HepG2 (cell line): ENCODE measurements around the gene MIGA2. TPM values are rescaled to one million over a fixed set of nuclear protein-coding genes. Genes with fewer than 3 reads are reported as not detected.

Experiments
- DNMT3B ChIP-seq: conservative IDR thresholded peaks from 2 replicates; pipeline ENCODE4 v1.6.1; 2016; ENCODE audit warnings: missing biosample characterization, control low read depth
- HNF4A ChIP-seq: sonication (generic); formaldehyde crosslinking; IDR thresholded peaks from 2 replicates; pipeline ENCODE4 v1.4.0; 2020; ENCODE audit warnings: missing genetic modification reagents
- KAT8 ChIP-seq: IDR thresholded peaks from 2 replicates; pipeline ENCODE4 v1.6.1; 2016; ENCODE audit warnings: missing genetic modification reagents, missing compliant biosample characterization
- KDM3A ChIP-seq: IDR thresholded peaks from 2 replicates; pipeline ENCODE4 v1.6.1; 2018; ENCODE audit warnings: low read depth, missing compliant biosample characterization
- PCBP2 ChIP-seq: fragments of 200-400 bp; formaldehyde crosslinking; optimal IDR thresholded peaks from 2 replicates; pipeline ENCODE3; 2018; ENCODE audit warnings: low read length, low read depth; ENCODE audit not compliant: poor library complexity, severe bottlenecking
- TBX2 ChIP-seq: sonication (generic); formaldehyde crosslinking; IDR thresholded peaks from 2 replicates; pipeline ENCODE4 v1.5.0; 2020; ENCODE audit warnings: missing genetic modification reagents, mild to moderate bottlenecking, borderline replicate concordance
- TCF7L2 ChIP-seq: IDR thresholded peaks from 2 replicates; pipeline ENCODE4 v1.6.1; 2011; ENCODE audit warnings: mild to moderate bottlenecking, low read depth, low read length, moderate library complexity
- WIZ ChIP-seq: sonication (generic); formaldehyde crosslinking; IDR thresholded peaks from 2 replicates; pipeline ENCODE4 v1.5.1; 2020; ENCODE audit warnings: mild to moderate bottlenecking, missing genetic modification reagents
- ZBTB25 ChIP-seq: IDR thresholded peaks from 2 replicates; pipeline ENCODE4 v1.6.1; 2018; ENCODE audit warnings: missing genetic modification reagents
- ZFP36 ChIP-seq: fragments of 150-350 bp; IDR thresholded peaks from 2 replicates; pipeline ENCODE4 v1.6.1; 2018; ENCODE audit warnings: borderline replicate concordance, low read length, low read depth; ENCODE audit not compliant: partially characterized antibody
- ZMAT3 ChIP-seq: sonication (generic); formaldehyde crosslinking; conservative IDR thresholded peaks from 2 replicates; pipeline ENCODE4 v1.7.0; 2021; ENCODE audit warnings: missing genetic modification reagents
- ZNF558 ChIP-seq: sonication (generic); formaldehyde crosslinking; IDR thresholded peaks from 2 replicates; pipeline ENCODE4 v1.9.0; 2022; ENCODE audit warnings: mild to moderate bottlenecking, missing genetic modification reagents, borderline replicate concordance
- ZNF609 ChIP-seq: sonication (generic); formaldehyde crosslinking; IDR thresholded peaks from 2 replicates; pipeline ENCODE4 v1.4.0; 2020; ENCODE audit warnings: mild to moderate bottlenecking, missing genetic modification reagents, borderline replicate concordance
- ZNF629 ChIP-seq: sonication (generic); formaldehyde crosslinking; conservative IDR thresholded peaks from 2 replicates; pipeline ENCODE4 v1.5.0; 2020; ENCODE audit warnings: missing genetic modification reagents
- ZNF678 ChIP-seq: sonication (generic); formaldehyde crosslinking; IDR thresholded peaks from 2 replicates; pipeline ENCODE4 v1.4.0; 2020; ENCODE audit warnings: mild to moderate bottlenecking, missing genetic modification reagents
- ZNF770 ChIP-seq: sonication (generic); formaldehyde crosslinking; IDR thresholded peaks from 2 replicates; pipeline ENCODE4 v1.5.0; 2020; ENCODE audit warnings: mild to moderate bottlenecking, missing genetic modification reagents
- ZNF772 ChIP-seq: sonication (generic); formaldehyde crosslinking; IDR thresholded peaks from 2 replicates; pipeline ENCODE4 v1.5.0; 2020; ENCODE audit warnings: mild to moderate bottlenecking, missing genetic modification reagents
- ZNF816 ChIP-seq: sonication (generic); formaldehyde crosslinking; IDR thresholded peaks from 2 replicates; pipeline ENCODE4 v1.8.0; 2022; ENCODE audit warnings: missing genetic modification reagents, mild to moderate bottlenecking, borderline replicate concordance
- ZNF83 ChIP-seq: sonication (generic); formaldehyde crosslinking; IDR thresholded peaks from 2 replicates; pipeline ENCODE4 v1.4.0; 2020; ENCODE audit warnings: missing genetic modification reagents, mild to moderate bottlenecking, borderline replicate concordance
- polyA plus RNA-seq, 8 experiments: library from polyadenylated mRNA; depleted of rRNA in 3 of 8; stranded (reverse) in 7 of 8; unstranded in 1 of 8; fragments of >200 nt; fragmentation: Illumina TruSeq in 4 of 8; extraction: Trizol in 4 of 8; gene quantifications; 2 replicates each; pipeline versions ENCODE4 v1.2.1 to v1.2.3, GENCODE V29; 2011 to 2016; ENCODE audit warnings: low read depth in 4 of 8, missing spikeins in 1 of 8, mixed read lengths in 1 of 8; ENCODE audit not compliant: insufficient read depth in 1 of 8
- total RNA-seq, 5 experiments: library from RNA; depleted of rRNA; stranded (reverse); fragments of >200 nt; fragmentation: Illumina TruSeq; extraction: Trizol; gene quantifications; 2 replicates each; pipeline ENCODE4 v1.2.3, GENCODE V29; 2016; ENCODE audit warnings: low read depth in 1 of 5
- TF ChIP-seq, protein P1 (sequence below): sonication (generic); formaldehyde crosslinking; IDR thresholded peaks from 2 replicates; pipeline ENCODE4 v1.5.0; 2020; ENCODE audit warnings: missing genetic modification reagents
- TF ChIP-seq, protein P2 (sequence below): sonication (generic); formaldehyde crosslinking; IDR thresholded peaks from 2 replicates; pipeline ENCODE4 v1.4.0; 2020; ENCODE audit warnings: missing genetic modification reagents

The MIGA2 gene
- total and polyA plus RNA-seq, 2 of the 13 experiments (the other 11 are each of a cell fraction or from before 2014, with no cell fraction given), result 10.8 to 17.1 TPM

DNA sequence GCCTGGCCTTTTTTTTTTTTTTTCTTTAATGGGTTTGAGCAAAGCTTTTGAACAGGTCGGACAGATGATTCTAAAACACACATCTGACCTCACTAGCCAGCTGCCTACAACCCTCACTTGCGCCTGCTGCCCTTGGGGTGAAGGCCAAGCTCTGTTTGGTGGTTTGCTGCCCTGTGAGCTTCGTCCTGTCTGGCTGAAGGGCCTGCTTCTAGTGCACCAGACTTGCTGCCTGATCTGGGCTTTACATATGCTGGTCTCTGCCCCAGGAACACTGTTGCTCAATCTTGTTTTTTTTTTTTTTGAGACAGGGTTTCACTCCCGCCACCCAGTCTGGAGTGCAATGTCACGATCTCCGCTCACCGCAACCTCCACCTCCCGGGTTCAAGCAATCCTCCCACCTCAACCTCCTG, 28.1 kb downstream of the MIGA2 start (continued):
- TF ChIP-seq ZNF609 (CRISPR knock-in tag), result peak; percentile 80; the same call in 1 of the 2 replicates
- TF ChIP-seq ZNF678 (CRISPR knock-in tag), result no peak
- TF ChIP-seq TCF7L2, result no peak
- peak; percentile 93 for TF ChIP-seq ZNF772
- TF ChIP-seq, protein P1, sequence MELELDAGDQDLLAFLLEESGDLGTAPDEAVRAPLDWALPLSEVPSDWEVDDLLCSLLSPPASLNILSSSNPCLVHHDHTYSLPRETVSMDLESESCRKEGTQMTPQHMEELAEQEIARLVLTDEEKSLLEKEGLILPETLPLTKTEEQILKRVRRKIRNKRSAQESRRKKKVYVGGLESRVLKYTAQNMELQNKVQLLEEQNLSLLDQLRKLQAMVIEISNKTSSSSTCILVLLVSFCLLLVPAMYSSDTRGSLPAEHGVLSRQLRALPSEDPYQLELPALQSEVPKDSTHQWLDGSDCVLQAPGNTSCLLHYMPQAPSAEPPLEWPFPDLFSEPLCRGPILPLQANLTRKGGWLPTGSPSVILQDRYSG (CRISPR knock-in tag), result no peak
- TF ChIP-seq WIZ (CRISPR knock-in tag), result no peak
- no peak for TF ChIP-seq ZNF83 (CRISPR knock-in tag)
- no peak for TF ChIP-seq PCBP2
- 0 out of 2 replicates have a peak, but pooled peaks have one; percentile 36 for TF ChIP-seq KDM3A (CRISPR knock-in tag)
- no peak for TF ChIP-seq ZNF558 (CRISPR knock-in tag)
- no peak for TF ChIP-seq ZFP36
- TF ChIP-seq TBX2 (CRISPR knock-in tag), result peak; percentile 73
- peak; percentile 65 for TF ChIP-seq ZNF629 (CRISPR knock-in tag)
- TF ChIP-seq DNMT3B (CRISPR knock-in tag), result no peak
- TF ChIP-seq ZNF816 (CRISPR knock-in tag), result no peak
- TF ChIP-seq ZNF770, result peak; percentile 96
- TF ChIP-seq ZBTB25 (CRISPR knock-in tag), result 0 out of 2 replicates have a peak, but pooled peaks have one; percentile 51
- peak; percentile 58 for TF ChIP-seq KAT8 (CRISPR knock-in tag)
- TF ChIP-seq HNF4A, result peak; percentile 93
- TF ChIP-seq ZMAT3 (CRISPR knock-in tag), result 0 out of 2 replicates have a peak, but pooled peaks have one; percentile 20
- TF ChIP-seq, protein P2, sequence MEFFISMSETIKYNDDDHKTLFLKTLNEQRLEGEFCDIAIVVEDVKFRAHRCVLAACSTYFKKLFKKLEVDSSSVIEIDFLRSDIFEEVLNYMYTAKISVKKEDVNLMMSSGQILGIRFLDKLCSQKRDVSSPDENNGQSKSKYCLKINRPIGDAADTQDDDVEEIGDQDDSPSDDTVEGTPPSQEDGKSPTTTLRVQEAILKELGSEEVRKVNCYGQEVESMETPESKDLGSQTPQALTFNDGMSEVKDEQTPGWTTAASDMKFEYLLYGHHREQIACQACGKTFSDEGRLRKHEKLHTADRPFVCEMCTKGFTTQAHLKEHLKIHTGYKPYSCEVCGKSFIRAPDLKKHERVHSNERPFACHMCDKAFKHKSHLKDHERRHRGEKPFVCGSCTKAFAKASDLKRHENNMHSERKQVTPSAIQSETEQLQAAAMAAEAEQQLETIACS (CRISPR knock-in tag), result no peak
